Right lobe of liver (tissue), 6 donors: Measurements from ENCODE around the gene LTBR. TPM values are rescaled to one million over a fixed set of nuclear protein-coding genes. Genes with fewer than 3 reads are reported as not detected.

Source experiments
- ATAC-seq, 4 donors: fragments of 200-7000 bp; cut with Tn5 transposase; one replicate each; pipeline ENCODE4 v1.9.1; 2020; ENCODE audit warnings: mild to moderate bottlenecking in 4 of 4, moderate library complexity in 4 of 4
- DNase-seq, 3 donors: peaks; one replicate each; pipeline ENCODE4 v3.0.0-alpha.2; 2020
- H3K27ac ChIP-seq, 3 donors: fragments of 200-600 bp; one replicate each; pipeline ENCODE4 v1.8.0; 2022
- H3K27me3 ChIP-seq, 2 donors: fragments of 200-600 bp; one replicate each; pipeline ENCODE4 v1.8.0; 2022
- H3K36me3 ChIP-seq, 4 donors: fragments of 200-600 bp; sonication (generic) in 1 of 4; one replicate each; pipeline versions ENCODE4 v1.5.1 to v1.8.0; 2017 to 2022; ENCODE audit warnings: control low read depth in 1 of 4
- H3K4me1 ChIP-seq, 4 donors: fragments of 200-600 bp; sonication (generic) in 1 of 4; one replicate each; pipeline versions ENCODE4 v1.5.1 to v1.8.0; 2017 to 2022; ENCODE audit warnings: control low read depth in 1 of 4
- H3K4me3 ChIP-seq, 3 donors: fragments of 200-600 bp; one replicate each; pipeline ENCODE4 v1.8.0; 2022
- H3K9me3 ChIP-seq, 4 donors: fragments of 200-600 bp; sonication (generic) in 1 of 4; one replicate each; pipeline versions ENCODE4 v1.5.1 to v1.8.0; 2017 to 2022; ENCODE audit warnings: control low read depth in 1 of 4
- POLR2A ChIP-seq: fragments of 450-650 bp; IDR thresholded peaks from one replicate; pipeline ENCODE4 v1.6.1; 2017; ENCODE audit warnings: antibody characterized with exemption, mild to moderate bottlenecking
- WGBS: methylation state at CpG from one replicate; pipeline ENCODE4 v1.1.6; 2018; ENCODE audit warnings: low coverage, low lambda C conversion rate; ENCODE audit not compliant: insufficient coverage; ENCODE audit errors: missing lambda C conversion rate; 5-methylcytosine and 5-hydroxymethylcytosine counted together
- intact Hi-C, 2 donors: fragments of 100-400 bp; cut with DNase I; formaldehyde crosslinking; loops; one replicate each; pipeline versions ENCODE4 v1.11.2 to v1.14.1; 2022
- total RNA-seq, 6 experiments: library from RNA; depleted of rRNA in 2 of 6; stranded (reverse); fragments of >200 nt in 2 of 6; fragmentation: NEBNext Ultra II Directional in 3 of 6; extraction: Animal tissue kit (Norgen Biotek cat#: 25700) in 3 of 6; gene quantifications; one replicate each; pipeline versions ENCODE4 v1.1.0 to v1.2.4, GENCODE V29; 2016 to 2023
- TF ChIP-seq, protein P1 (sequence below), 4 donors: fragments of 200-600 bp in 3 of 4; fragments of 450-650 bp in 1 of 4; IDR thresholded peaks; one replicate each; pipeline versions ENCODE4 v1.5.1 to v1.8.0; 2016 to 2022; ENCODE audit warnings: antibody characterized with exemption in 4 of 4, mild to moderate bottlenecking in 2 of 4
- donor health status: DM: no; HTN: yes; CAD: no.
- donor health status: DM: no; HTN: no; CAD: no.
- donor health status: DM: no; HTN: no; CAD: no.
- donor health status: DM: no; HTN: yes; CAD: no.
- donor health status: DM: no; HTN: yes; CAD: no.

LTBR gene
- total RNA-seq, 6 experiments from 2014 or later = 83.8 to 235 (median 103) TPM

DNA sequence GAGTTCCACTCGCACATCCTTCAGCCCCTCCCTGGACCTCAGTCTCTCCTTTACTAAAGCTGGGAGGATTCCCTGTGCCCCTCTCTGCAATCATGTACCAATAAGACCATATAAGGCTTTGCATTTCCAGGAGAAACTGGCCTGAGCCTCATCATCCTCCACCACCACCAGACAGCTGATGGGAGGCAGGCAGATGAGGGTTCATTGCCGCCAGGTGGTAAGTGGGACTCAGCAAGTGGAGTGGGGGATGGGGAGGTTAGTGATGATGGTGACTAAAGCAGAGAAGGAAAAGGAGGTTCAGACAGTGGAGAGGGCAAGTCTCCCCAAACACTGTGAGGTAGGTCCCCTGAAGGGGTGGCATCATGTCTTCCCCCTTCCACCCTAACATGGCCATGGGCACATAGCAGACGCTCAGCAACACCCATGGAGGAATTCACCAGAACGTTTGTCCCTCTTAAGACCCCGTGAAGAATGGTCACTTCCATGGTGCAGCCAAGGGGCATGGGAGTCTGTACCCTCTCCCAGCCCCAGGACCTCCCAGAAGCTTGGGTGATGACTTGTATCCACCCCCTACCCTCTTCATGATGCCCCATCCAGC lies 37.6 kb upstream of the LTBR start:
- Histone ChIP-seq H3K4me1 (peaks cover 0 to 14% (median 7%) of the 10 kb centered on the region in 4 donors), H3K36me3 (no peaks in the 10 kb centered on the region), H3K4me3 (no peak overlapping the region), H3K27ac (peak overlapping the region in 1 of 3 donors; percentile 31), H3K27me3 (no peaks in the 10 kb centered on the region), H3K9me3 (no peaks in the 10 kb centered on the region)
- intact Hi-C loops = no loop called here
- DNase-seq (no peak), ATAC-seq (no peak)
- no peak for TF ChIP-seq POLR2A
- TF ChIP-seq, protein P1, sequence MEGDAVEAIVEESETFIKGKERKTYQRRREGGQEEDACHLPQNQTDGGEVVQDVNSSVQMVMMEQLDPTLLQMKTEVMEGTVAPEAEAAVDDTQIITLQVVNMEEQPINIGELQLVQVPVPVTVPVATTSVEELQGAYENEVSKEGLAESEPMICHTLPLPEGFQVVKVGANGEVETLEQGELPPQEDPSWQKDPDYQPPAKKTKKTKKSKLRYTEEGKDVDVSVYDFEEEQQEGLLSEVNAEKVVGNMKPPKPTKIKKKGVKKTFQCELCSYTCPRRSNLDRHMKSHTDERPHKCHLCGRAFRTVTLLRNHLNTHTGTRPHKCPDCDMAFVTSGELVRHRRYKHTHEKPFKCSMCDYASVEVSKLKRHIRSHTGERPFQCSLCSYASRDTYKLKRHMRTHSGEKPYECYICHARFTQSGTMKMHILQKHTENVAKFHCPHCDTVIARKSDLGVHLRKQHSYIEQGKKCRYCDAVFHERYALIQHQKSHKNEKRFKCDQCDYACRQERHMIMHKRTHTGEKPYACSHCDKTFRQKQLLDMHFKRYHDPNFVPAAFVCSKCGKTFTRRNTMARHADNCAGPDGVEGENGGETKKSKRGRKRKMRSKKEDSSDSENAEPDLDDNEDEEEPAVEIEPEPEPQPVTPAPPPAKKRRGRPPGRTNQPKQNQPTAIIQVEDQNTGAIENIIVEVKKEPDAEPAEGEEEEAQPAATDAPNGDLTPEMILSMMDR (IDR thresholded peaks at IDR 0.05) = no peak
- WGBS = 100% methylated on average over 1 of the region's 5 CpGs

- Histone ChIP-seq H3K9me3 (no peaks in the 10 kb centered on the region), H3K27me3 (no peaks in the 10 kb centered on the region), H3K4me3 (no peak overlapping the region), H3K36me3 (no peaks in the 10 kb centered on the region), H3K4me1 (peaks cover 0 to 17% (median 7%) of the 10 kb centered on the region in 4 donors), H3K27ac (peak overlapping the region in 2 of 3 donors; percentile 33 to 60)
- no peak for DNase-seq
- ATAC-seq = no peak
- intact Hi-C loops = no loop called here
- WGBS = 95% methylated on average over 4 of the region's 8 CpGs
- TF ChIP-seq, protein P1 (IDR thresholded peaks at IDR 0.05) = no peak
- TF ChIP-seq POLR2A = no peak
These were observed 37.0 kb upstream of the LTBR start for GRCh38 chr12:6346942-6347341.

GRCh38 chr12:6347367-6348338 lies 36.3 kb upstream of the LTBR start:
- WGBS = 45% methylated on average over 10 of the region's 19 CpGs
- Histone ChIP-seq H3K4me3 (no peak overlapping the region), H3K27ac (peak overlapping the region in 2 of 3 donors; percentile 33 to 66), H3K36me3 (no peaks in the 10 kb centered on the region), H3K9me3 (no peaks in the 10 kb centered on the region), H3K4me1 (peaks cover 0 to 11% (median under 1%) of the 10 kb centered on the region in 4 donors), H3K27me3 (no peaks in the 10 kb centered on the region)
- DNase-seq (peak in 2 of 3 donors; percentile 46 to 64), ATAC-seq (peak; percentile 46 to 70 (median 63))
- intact Hi-C loops = no loop called here
- TF ChIP-seq, protein P1 (IDR thresholded peaks at IDR 0.05) = no peak
- no peak for TF ChIP-seq POLR2A

- Histone ChIP-seq H3K4me3 (no peak overlapping the region), H3K27ac (no peak overlapping the region), H3K27me3 (no peaks in the 10 kb centered on the region), H3K9me3 (no peaks in the 10 kb centered on the region), H3K36me3 (no peaks in the 10 kb centered on the region), H3K4me1 (peaks cover 0 to 4% (median 0%) of the 10 kb centered on the region in 4 donors)
- DNase-seq (no peak), ATAC-seq (no peak)
- WGBS = 59% methylated on average over 3 of the region's 5 CpGs
- TF ChIP-seq POLR2A = no peak
- TF ChIP-seq, protein P1 (IDR thresholded peaks at IDR 0.05) = no peak
- intact Hi-C loops = no loop called here
These were observed 32.3 kb upstream of the LTBR start for GRCh38 chr12:6351622-6352021.
